Right lobe of liver (tissue), 6 donors: ENCODE data around the gene MCAT. TPM values are rescaled to one million over a fixed set of nuclear protein-coding genes. Genes with fewer than 3 reads are reported as not detected.

Source experiments
- ATAC-seq, 4 donors: fragments of 200-7000 bp; cut with Tn5 transposase; one replicate each; pipeline ENCODE4 v1.9.1; 2020; ENCODE audit warnings: mild to moderate bottlenecking in 4 of 4, moderate library complexity in 4 of 4
- DNase-seq, 3 donors: peaks; one replicate each; pipeline ENCODE4 v3.0.0-alpha.2; 2020
- H3K27ac ChIP-seq, 3 donors: fragments of 200-600 bp; one replicate each; pipeline ENCODE4 v1.8.0; 2022
- H3K27me3 ChIP-seq, 2 donors: fragments of 200-600 bp; one replicate each; pipeline ENCODE4 v1.8.0; 2022
- H3K36me3 ChIP-seq, 4 donors: fragments of 200-600 bp; sonication (generic) in 1 of 4; one replicate each; pipeline versions ENCODE4 v1.5.1 to v1.8.0; 2017 to 2022; ENCODE audit warnings: control low read depth in 1 of 4
- H3K4me1 ChIP-seq, 4 donors: fragments of 200-600 bp; sonication (generic) in 1 of 4; one replicate each; pipeline versions ENCODE4 v1.5.1 to v1.8.0; 2017 to 2022; ENCODE audit warnings: control low read depth in 1 of 4
- H3K4me3 ChIP-seq, 3 donors: fragments of 200-600 bp; one replicate each; pipeline ENCODE4 v1.8.0; 2022
- H3K9me3 ChIP-seq, 4 donors: fragments of 200-600 bp; sonication (generic) in 1 of 4; one replicate each; pipeline versions ENCODE4 v1.5.1 to v1.8.0; 2017 to 2022; ENCODE audit warnings: control low read depth in 1 of 4
- POLR2A ChIP-seq: fragments of 450-650 bp; IDR thresholded peaks from one replicate; pipeline ENCODE4 v1.6.1; 2017; ENCODE audit warnings: antibody characterized with exemption, mild to moderate bottlenecking
- WGBS: methylation state at CpG from one replicate; pipeline ENCODE4 v1.1.6; 2018; ENCODE audit warnings: low coverage, low lambda C conversion rate; ENCODE audit not compliant: insufficient coverage; ENCODE audit errors: missing lambda C conversion rate; 5-methylcytosine and 5-hydroxymethylcytosine counted together
- intact Hi-C, 2 donors: fragments of 100-400 bp; cut with DNase I; formaldehyde crosslinking; loops; one replicate each; pipeline versions ENCODE4 v1.11.2 to v1.14.1; 2022
- total RNA-seq, 6 experiments: library from RNA; depleted of rRNA in 2 of 6; stranded (reverse); fragments of >200 nt in 2 of 6; fragmentation: NEBNext Ultra II Directional in 3 of 6; extraction: Animal tissue kit (Norgen Biotek cat#: 25700) in 3 of 6; gene quantifications; one replicate each; pipeline versions ENCODE4 v1.1.0 to v1.2.4, GENCODE V29; 2016 to 2023
- TF ChIP-seq, protein P1 (sequence below), 4 donors: fragments of 200-600 bp in 3 of 4; fragments of 450-650 bp in 1 of 4; IDR thresholded peaks; one replicate each; pipeline versions ENCODE4 v1.5.1 to v1.8.0; 2016 to 2022; ENCODE audit warnings: antibody characterized with exemption in 4 of 4, mild to moderate bottlenecking in 2 of 4
- donor health status: DM: no; HTN: yes; CAD: no.
- donor health status: DM: no; HTN: no; CAD: no.
- donor health status: DM: no; HTN: no; CAD: no.
- donor health status: DM: no; HTN: yes; CAD: no.
- donor health status: DM: no; HTN: yes; CAD: no.

Gene MCAT
- total RNA-seq, 6 experiments from 2014 or later: 8.8 to 22.3 (median 11.4) TPM

DNA sequence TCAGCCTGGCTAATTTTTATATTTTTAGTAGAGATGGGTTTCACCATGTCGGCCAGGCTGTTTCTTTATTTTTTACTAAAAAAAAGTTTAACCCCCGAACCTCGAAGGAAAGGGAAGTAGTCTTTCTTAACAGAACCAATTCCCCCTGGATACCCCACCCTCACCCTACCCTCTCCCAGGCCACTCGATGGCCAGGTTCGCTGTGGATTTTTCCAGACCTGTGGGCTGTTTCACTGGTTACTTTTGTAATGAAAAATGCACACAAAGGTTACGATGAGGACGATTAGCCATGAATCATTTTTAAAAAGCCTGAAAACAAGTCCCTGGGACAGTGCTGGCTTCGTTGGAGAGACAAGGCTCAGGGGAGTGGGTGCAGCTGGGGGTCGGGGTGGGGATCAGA, 10.7 kb upstream of the MCAT start:
- no peak for ATAC-seq
- DNase-seq: no peak
- TF ChIP-seq, protein P1, sequence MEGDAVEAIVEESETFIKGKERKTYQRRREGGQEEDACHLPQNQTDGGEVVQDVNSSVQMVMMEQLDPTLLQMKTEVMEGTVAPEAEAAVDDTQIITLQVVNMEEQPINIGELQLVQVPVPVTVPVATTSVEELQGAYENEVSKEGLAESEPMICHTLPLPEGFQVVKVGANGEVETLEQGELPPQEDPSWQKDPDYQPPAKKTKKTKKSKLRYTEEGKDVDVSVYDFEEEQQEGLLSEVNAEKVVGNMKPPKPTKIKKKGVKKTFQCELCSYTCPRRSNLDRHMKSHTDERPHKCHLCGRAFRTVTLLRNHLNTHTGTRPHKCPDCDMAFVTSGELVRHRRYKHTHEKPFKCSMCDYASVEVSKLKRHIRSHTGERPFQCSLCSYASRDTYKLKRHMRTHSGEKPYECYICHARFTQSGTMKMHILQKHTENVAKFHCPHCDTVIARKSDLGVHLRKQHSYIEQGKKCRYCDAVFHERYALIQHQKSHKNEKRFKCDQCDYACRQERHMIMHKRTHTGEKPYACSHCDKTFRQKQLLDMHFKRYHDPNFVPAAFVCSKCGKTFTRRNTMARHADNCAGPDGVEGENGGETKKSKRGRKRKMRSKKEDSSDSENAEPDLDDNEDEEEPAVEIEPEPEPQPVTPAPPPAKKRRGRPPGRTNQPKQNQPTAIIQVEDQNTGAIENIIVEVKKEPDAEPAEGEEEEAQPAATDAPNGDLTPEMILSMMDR (IDR thresholded peaks at IDR 0.05): no peak
- no peak for TF ChIP-seq POLR2A
- Histone ChIP-seq H3K4me3 (no peak overlapping the region), H3K9me3 (no peaks in the 10 kb centered on the region), H3K27me3 (no peaks in the 10 kb centered on the region), H3K36me3 (no peaks in the 10 kb centered on the region), H3K4me1 (peaks cover 0 to 16% (median 0%) of the 10 kb centered on the region in 4 donors), H3K27ac (no peak overlapping the region)
- 51% methylated on average over 8 of the region's 9 CpGs for WGBS
- intact Hi-C loops: no loop called here

DNA sequence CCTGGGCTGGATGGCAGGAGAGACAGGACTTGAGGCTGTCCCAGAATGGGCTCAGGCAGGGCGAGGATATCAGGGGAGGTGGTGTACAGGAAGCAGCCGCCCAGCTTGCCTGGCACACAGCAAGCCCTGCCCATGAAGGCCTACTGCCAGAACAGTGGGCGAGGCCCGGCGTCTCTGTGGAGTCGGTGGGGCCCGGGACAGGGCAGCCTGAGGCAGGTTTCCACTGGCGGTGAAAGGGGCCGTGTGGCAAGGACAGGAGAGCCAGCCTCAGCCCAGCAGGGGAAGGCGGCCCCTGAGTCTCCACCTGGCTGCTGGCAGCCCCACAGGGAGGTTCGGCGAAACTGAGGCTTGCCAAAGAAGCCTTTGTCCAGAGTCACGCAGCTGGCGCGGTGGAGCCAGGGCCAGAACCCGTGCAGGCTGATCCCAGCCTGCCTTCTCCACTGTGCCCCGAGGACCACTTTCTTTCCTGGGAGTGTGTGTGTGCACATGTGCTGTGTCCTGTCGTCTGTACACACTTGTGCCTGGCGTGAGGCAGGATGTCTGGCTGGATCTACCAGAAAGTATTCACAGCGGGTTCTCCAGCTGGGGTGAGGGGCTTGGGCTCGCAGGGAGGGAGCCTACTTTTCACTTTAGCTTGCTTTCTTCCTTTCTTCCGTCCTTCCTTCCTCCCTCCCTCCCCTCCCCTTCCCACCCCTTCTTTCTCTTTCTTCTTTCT, 9.3 kb upstream of the MCAT start:
- 29% methylated on average over 9 of the region's 22 CpGs for WGBS
- intact Hi-C loops: no loop called here
- H3K36me3 ChIP-seq: no peaks in the 10 kb centered on the region
- H3K9me3 ChIP-seq: no peaks in the 10 kb centered on the region
- peak overlapping the region; percentile 57 to 72 (median 59) for H3K27ac ChIP-seq
- peak overlapping the region; percentile 61 to 77 (median 74) for H3K4me3 ChIP-seq
- H3K4me1 ChIP-seq: peaks cover 0 to 16% (median 0%) of the 10 kb centered on the region in 4 donors
- peak; percentile 52 to 79 (median 69) for ATAC-seq
- no peaks in the 10 kb centered on the region for H3K27me3 ChIP-seq
- peak; percentile 71 to 76 (median 76) for DNase-seq
- TF ChIP-seq, protein P1 (IDR thresholded peaks at IDR 0.05): no peak
- peak; percentile 24 for TF ChIP-seq POLR2A

DNA sequence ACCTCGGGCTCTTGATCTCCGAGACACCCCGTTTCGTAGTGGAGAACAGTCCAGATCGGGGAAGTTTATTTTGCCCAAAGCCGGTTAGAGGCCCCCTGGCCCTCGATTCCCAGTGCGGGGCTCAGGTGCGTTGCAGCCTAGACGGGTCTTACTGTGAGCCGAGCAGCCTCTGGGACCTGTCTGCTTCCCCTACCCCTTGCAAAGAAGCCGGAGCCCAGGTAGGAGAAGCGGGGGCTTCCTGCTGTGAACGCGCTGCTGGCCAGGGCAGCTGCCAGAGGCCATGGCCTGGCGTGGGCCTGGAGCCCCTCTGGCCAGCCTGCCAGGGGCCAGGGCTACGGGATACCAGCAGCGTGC, 8.8 kb upstream of the MCAT start:
- DNase-seq (no peak), ATAC-seq (no peak)
- peaks cover 0 to 16% (median 0%) of the 10 kb centered on the region in 4 donors for H3K4me1 ChIP-seq
- 33% methylated on average over 2 of the region's 18 CpGs for WGBS
- no peak for TF ChIP-seq POLR2A
- TF ChIP-seq, protein P1 (IDR thresholded peaks at IDR 0.05): no peak
- peak overlapping the region; percentile 57 to 72 (median 59) for H3K27ac ChIP-seq
- peak overlapping the region; percentile 61 to 77 (median 74) for H3K4me3 ChIP-seq
- intact Hi-C loops: no loop called here
- no peaks in the 10 kb centered on the region for H3K36me3 ChIP-seq
- no peaks in the 10 kb centered on the region for H3K9me3 ChIP-seq
- H3K27me3 ChIP-seq: no peaks in the 10 kb centered on the region

DNA sequence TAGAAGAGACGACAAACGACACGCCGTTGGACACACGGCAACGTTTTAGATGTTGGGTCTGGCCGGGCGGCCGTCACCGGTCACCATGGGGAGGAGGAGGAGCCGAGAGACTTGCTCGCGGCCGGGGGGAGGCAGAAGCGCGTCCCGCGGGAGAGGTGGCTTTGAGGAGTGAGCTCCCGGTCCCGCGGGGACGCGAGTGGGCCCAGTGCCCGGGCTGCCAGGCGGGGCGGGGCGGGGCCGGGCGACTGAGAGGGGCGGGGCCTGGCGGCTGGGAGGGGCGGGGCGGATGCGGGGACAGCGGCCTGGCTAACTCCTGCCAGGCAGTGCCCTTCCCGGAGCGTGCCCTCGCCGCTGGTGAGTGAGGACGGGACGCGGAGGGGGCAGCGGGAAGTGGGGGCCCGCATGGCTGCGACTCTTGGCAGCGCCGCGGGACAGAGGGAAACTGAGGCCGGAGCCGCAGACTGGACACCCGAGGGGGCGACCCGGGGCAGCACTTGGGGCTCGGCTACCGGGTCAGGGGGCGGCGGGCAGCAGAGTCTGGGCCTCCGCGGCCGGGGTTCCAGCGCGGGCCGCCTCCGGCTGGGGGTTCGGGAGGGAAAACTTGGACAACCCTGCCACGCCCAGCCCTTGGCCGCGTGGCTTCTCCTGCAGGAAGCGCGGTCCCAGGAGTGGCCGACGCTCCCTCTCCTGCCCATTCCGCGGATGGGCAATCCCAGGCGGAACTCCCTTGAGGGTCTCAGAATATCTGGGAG, 8.2 kb upstream of the MCAT start, which contains the start of gene TSPO:
TSS of gene TSPO (plus strand) at position 309 of the 752 bp plus-strand sequence. CDS start 7,680 bp downstream, outside the sequence.
- TF ChIP-seq, protein P1 (IDR thresholded peaks at IDR 0.05): no peak
- TF ChIP-seq POLR2A: peak; percentile 54
- ATAC-seq (peak; percentile 82 to 92 (median 88)), DNase-seq (peak; percentile 86 to 87 (median 86))
- Histone ChIP-seq H3K27ac (peak within 1 kb of the TSS; percentile 57 to 72 (median 59)), H3K4me3 (peak within 1 kb of the TSS; percentile 61 to 77 (median 74)), H3K4me1 (peaks cover 0 to 16% (median 0%) of the 10 kb centered on the region in 4 donors), H3K36me3 (no peaks in the 10 kb centered on the region), H3K27me3 (no peaks in the 10 kb centered on the region), H3K9me3 (no peaks in the 10 kb centered on the region)
- intact Hi-C loops: no loop called here
- WGBS: 0% methylated on average over 1 of the region's 75 CpGs
